Renal cortex interstitium (tissue), 11 donors: ENCODE data around the gene SLC49A4. TPM values are rescaled to one million over a fixed set of nuclear protein-coding genes. Genes with fewer than 3 reads are reported as not detected.

Experiments used
- DNase-seq, 11 donors: peaks; one replicate each; pipeline ENCODE4 v3.0.0-alpha.2; 2013; ENCODE audit warnings: low read depth in 9 of 11, low spot score in 4 of 11; ENCODE audit errors: extremely low read depth in 1 of 11
- polyA plus RNA-seq, 3 donors: library from polyadenylated mRNA; unstranded; fragments of 120-200 nt; gene quantifications; one replicate each; pipeline ENCODE4 v1.2.1, GENCODE V29; 2013; ENCODE audit not compliant: insufficient read length in 3 of 3

The SLC49A4 gene
- polyA plus RNA-seq, 3 donors, result 14.0 to 15.5 (median 15.4) TPM

GRCh38 chr3:122918576-122919290 lies 123.9 kb downstream of the SLC49A4 start:
- peak in 3 of 11 donors; percentile 17 to 22 (median 21) for DNase-seq

GRCh38 chr3:122919291-122919610 lies 124.4 kb downstream of the SLC49A4 start:
- DNase-seq, result no peak

GRCh38 chr3:122920986-122921385 lies 126.1 kb downstream of the SLC49A4 start:
- no peak for DNase-seq

GRCh38 chr3:122921791-122922651 lies 127.2 kb downstream of the SLC49A4 start:
- no peak for DNase-seq

DNA sequence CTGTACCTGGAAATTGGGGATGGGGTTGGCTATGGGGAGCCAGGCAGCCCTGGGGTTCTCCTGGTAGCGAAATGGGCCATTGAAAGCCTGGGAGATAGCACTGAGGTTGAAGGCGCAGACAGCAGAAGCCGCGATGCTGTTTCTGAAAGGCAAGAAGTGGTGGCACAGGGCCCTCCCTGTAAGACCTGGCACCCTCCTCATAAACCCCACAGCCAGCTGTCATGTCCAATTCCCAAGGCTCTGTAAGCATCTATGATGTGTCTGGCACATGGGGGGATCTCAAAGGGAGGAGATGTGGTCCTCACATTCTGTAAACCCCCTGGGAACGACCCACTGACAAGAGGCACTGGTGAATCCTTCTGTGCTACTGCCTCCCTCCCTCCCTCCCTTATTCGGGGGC lies 128.7 kb downstream of the SLC49A4 start:
- no peak for DNase-seq

GRCh38 chr3:122924056-122924455 lies 129.2 kb downstream of the SLC49A4 start:
- no peak for DNase-seq

DNA sequence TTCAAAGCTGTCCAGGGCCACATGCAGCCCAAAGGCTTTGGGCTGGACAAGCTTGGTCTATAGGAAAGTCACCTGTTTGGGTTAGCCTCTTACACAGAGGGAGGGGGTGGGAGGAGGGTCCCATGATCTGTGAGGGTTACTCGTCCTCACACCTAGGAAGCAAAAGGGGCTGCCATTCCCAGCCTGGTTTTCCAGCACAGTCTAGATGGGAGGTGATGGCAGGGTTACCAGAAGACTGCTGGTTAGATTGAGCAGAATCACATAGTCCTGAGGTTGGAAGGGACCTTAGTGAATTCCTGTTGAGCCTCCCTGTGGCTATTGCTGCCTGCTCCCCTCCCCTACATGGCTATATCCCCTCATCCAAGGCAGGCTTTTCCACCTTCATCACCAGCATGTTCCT lies 130.9 kb downstream of the SLC49A4 start:
- DNase-seq, result no peak

DNA sequence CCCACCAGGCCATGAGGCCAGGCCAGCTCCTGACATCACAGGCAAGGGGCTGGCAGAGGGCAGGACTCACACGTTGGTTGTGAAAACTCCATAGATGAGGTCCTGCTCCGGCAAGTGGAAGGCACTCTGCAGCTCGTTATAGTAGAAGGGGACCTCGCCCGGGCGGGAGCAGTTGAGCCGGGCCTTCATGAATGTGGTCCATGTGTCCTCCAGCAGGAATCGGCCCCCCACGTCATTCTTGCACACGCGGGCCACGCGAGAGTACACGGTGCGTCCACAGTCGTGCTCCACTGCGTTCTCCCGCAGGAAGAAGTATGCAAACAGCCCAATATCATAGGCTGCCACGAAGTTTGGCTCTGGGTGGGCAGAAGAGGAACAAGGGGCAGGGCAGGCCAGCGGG lies 131.5 kb downstream of the SLC49A4 start:
- no peak for DNase-seq

DNA sequence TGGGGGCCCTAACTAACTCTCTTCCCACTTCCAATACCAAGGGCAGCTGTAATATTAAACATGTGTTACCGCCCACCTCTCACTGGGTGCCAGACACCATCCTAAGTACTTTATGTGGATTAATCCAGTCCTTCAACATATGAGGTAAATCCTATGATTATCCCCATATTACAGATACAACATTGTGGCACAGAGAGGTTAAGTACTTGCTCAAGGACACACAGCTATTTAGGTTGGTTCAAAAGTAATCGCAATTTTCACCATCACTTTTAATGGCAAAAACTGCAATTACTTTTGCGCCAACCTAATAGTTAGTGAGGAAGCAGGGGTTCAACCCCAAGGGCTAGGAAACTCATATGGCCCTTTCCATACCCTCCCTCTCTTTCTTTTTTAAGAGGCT lies 131.9 kb downstream of the SLC49A4 start:
- no peak for DNase-seq

DNA sequence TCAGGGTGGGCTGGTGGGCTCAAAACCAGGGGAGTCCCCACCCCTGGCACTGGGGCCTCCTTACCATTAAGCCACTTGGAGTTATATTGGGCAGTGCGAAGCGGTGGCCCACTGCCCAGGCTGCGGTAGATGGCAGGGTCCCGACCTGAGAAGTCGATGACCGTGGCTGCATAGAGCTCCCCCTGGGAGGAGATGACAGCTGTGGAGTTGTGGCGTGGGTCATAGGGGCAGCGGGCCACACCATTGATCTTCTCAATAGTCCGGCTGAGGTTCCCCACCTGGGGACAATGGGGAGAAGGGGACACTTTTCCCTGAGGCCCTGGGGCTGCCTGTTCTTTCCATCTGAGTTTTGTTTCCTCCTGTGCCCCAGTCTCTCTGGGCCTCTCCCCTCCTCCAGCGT lies 132.9 kb downstream of the SLC49A4 start:
- no peak for DNase-seq

DNA sequence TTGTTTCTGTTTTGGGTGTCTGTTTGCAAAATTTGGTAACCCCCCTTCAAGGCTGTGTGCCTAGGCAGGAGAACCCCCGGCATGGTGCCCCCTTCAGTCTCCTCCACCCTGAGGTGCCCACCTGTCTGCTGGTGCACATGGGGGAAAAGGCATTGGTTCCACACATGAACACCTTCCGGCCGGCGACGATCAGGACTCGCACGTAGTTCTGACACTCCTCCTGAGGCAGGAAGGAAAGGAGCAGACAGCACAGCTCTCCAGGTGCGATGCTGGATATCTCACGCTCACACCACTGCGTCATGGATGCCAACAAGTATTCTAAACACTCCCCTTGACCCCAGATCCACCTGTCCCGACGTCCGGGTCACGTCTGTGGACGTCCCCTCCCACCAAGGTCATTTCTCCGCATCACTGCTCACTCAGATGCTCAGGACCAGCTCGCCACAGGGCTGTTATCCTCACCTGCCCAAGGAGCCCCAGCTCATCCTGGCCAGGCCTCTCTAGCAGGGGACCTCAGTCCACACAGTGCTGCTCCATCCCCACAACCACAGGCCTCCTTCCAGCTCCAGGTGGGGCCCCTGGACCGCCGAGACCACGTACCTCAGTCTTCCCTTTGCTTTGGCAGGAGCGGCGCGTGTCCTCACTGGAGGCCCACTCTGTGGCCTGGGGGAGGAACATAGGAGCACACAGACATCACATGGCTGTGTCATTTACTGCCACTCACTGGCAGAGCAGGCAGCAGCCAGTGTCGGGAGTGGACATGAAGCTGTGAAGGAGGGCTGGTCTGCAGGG lies 133.7 kb downstream of the SLC49A4 start:
- DNase-seq, result no peak

DNA sequence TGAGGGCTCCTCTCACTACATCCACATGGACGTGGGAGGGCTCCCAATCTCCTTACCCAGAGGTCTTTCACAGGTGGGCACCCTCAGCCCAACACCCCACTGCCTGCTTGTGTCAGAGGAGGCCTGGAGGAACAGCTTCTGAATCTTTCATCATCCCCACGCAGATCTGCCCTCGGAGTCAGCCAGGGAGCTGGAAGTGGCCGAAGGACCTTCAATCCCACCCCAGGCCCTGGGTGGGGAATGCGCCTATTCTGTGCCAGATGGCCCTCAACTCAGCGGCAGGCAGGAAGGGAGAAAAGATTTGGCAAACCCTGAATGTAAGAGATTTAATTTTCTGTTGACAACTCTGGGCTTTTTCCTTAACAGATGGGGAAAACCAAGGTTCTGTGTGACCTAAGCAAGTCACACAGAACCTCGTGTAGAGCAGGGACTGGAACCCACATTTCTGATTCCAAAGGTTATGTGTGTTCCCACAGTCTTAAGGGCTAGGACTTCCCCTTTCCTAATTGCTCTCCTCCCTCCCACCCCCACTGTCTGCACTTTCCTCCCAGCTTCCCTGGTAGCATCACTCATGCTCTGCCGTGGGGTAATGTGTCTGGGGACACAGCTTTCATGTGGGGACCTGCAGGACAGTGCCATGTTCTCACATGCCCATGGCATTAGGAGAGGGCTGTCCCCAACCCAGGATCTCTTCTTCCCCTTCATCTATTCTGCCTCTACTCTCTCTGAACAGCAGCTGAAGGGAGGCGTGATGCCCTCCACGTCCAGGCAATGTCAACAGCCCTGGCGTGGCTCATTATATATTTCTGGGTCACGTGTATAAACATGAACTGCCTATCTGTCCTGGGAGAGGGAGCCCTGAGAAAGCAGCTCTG lies 134.6 kb downstream of the SLC49A4 start:
- DNase-seq, result no peak

- DNase-seq, result no peak
These were observed 135.5 kb downstream of the SLC49A4 start for GRCh38 chr3:122930063-122930997.

Other genes with a start within 250 kb of the SLC49A4 start
- gene PARP9, start 230.8 kb upstream of the SLC49A4 start, polyA plus RNA-seq, result 10 to 100 TPM; 13.4 to 16.6 (median 13.6) TPM
- gene DTX3L, start 230.7 kb upstream of the SLC49A4 start, polyA plus RNA-seq, result 10 to 100 TPM; 12.0 to 14.2 (median 13.3) TPM
- gene PARP15, start 217.4 kb upstream of the SLC49A4 start, polyA plus RNA-seq, result under 1 TPM; 0.32 to 0.58 (median 0.47) TPM
- 10 to 100 TPM; 18.8 to 28.3 (median 24.3) TPM for gene PARP14, start 114.2 kb upstream of the SLC49A4 start, polyA plus RNA-seq
- gene HSPBAP1, start 1.2 kb upstream of the SLC49A4 start, polyA plus RNA-seq, result 10 to 100 TPM in 2 of 3 donors, 1 to 10 TPM in 1; 10.0 to 14.9 (median 12.3) TPM
- 10 to 100 TPM; 25.3 to 31.3 (median 25.8) TPM for gene SEMA5B, start 232.7 kb downstream of the SLC49A4 start, polyA plus RNA-seq